ENCODE data around the gene SLC25A23. TPM values are rescaled to one million over a fixed set of nuclear protein-coding genes. Genes with fewer than 3 reads are reported as not detected.

Gene SLC25A23
- total RNA-seq, 2 donors from 2014 or later, result 89.6 to 97.1 TPM

DNA sequence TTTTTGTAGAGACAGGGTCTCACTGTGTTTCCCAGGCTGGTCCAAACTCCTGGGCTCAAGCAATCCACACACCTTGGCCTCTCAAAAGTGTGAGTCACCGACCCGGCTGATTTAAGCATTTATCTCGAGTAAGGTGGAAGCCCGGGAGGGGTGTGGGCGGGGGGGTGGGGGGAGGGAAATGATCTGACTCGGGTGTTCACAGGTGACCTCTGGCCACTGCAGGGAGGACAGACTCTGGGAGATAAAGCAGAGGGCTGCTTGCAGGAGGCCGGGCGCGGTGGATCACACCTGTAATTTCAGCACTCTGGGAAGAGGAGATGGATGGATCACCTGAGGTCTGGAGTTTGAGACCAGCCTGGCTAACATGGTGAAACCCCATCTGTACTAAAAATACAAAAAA, 14.1 kb upstream of the SLC25A23 start:
- Histone ChIP-seq H3K4me1 (ENCODE audit: control insufficient read depth in 1 of 2, low read depth in 2 of 2) (peaks cover 0 to 12% of the 10 kb centered on the region in 2 donors), H3K27me3 (replicated peaks; ENCODE audit: insufficient read depth) (no peaks in the 10 kb centered on the region), H3K4me3 (no peak overlapping the region), H3K36me3 (no peaks in the 10 kb centered on the region), H3K27ac (no peak overlapping the region), H3K9me3 (no peaks in the 10 kb centered on the region)
- TF ChIP-seq, protein P1, sequence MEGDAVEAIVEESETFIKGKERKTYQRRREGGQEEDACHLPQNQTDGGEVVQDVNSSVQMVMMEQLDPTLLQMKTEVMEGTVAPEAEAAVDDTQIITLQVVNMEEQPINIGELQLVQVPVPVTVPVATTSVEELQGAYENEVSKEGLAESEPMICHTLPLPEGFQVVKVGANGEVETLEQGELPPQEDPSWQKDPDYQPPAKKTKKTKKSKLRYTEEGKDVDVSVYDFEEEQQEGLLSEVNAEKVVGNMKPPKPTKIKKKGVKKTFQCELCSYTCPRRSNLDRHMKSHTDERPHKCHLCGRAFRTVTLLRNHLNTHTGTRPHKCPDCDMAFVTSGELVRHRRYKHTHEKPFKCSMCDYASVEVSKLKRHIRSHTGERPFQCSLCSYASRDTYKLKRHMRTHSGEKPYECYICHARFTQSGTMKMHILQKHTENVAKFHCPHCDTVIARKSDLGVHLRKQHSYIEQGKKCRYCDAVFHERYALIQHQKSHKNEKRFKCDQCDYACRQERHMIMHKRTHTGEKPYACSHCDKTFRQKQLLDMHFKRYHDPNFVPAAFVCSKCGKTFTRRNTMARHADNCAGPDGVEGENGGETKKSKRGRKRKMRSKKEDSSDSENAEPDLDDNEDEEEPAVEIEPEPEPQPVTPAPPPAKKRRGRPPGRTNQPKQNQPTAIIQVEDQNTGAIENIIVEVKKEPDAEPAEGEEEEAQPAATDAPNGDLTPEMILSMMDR (IDR thresholded peaks at IDR 0.05), result no peak
- DNase-seq (ENCODE audit: low spot score) (no peak), ATAC-seq (ENCODE audit: insufficient number of reproducible peaks, low FRiP score, low read depth) (no peak)

DNA sequence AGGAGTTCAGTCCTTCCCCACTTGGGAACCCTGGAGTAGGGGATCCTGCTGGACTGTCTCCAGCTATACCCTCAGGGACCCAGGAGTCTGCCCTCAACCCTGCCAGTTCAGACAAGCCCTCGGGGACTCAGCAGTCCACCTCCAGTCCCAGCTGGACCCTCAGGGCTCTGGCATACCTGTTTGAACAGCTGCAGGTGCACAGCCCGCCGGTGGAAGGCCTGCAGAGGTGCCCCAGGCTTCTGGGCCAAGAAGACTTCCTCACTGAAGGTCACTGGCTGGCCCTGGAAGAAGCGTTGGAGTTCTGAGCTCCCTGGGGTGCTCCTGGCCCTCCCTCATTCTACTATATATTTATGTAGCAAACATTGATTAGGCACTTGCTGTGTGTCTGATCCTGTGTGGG, 13.1 kb upstream of the SLC25A23 start:
- H3K4me3 ChIP-seq, result no peak overlapping the region
- H3K27ac ChIP-seq, result no peak overlapping the region
- TF ChIP-seq, protein P1 (IDR thresholded peaks at IDR 0.05), result no peak
- H3K9me3 ChIP-seq, result no peaks in the 10 kb centered on the region
- no peaks in the 10 kb centered on the region for H3K27me3 ChIP-seq (replicated peaks; ENCODE audit: insufficient read depth)
- ATAC-seq (ENCODE audit: insufficient number of reproducible peaks, low FRiP score, low read depth), result no peak
- H3K4me1 ChIP-seq (ENCODE audit: control insufficient read depth in 1 of 2, low read depth in 2 of 2), result peaks cover 0 to 12% of the 10 kb centered on the region in 2 donors
- no peaks in the 10 kb centered on the region for H3K36me3 ChIP-seq
- no peak for DNase-seq (ENCODE audit: low spot score)

DNA sequence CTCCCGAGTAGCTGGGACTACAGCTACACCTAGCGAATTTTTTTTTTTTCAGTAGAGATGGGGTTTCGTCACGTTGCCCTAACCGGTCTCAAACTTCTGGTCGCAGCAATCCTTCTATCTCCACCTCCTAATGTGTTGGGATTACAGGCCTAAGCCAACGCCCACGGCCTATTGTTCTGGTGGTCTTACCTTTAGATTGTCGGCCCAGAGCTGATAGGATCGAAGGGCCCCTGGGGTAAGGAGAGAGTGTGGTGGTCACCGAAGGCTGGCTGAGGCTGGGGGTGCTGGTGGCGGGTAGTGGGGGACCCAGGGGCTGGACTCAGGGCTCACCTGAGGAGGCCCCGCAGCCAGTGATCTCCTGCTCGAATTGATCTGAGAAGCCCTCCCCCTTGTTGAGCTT, 11.5 kb upstream of the SLC25A23 start:
- DNase-seq (ENCODE audit: low spot score) (no peak), ATAC-seq (ENCODE audit: insufficient number of reproducible peaks, low FRiP score, low read depth) (no peak)
- TF ChIP-seq, protein P1 (IDR thresholded peaks at IDR 0.05), result no peak
- no peaks in the 10 kb centered on the region for H3K9me3 ChIP-seq
- H3K27me3 ChIP-seq (replicated peaks; ENCODE audit: insufficient read depth), result no peaks in the 10 kb centered on the region
- peaks cover 0 to 4% of the 10 kb centered on the region in 2 donors for H3K4me1 ChIP-seq (ENCODE audit: control insufficient read depth in 1 of 2, low read depth in 2 of 2)
- no peak overlapping the region for H3K27ac ChIP-seq
- H3K4me3 ChIP-seq, result no peak overlapping the region
- no peaks in the 10 kb centered on the region for H3K36me3 ChIP-seq

DNA sequence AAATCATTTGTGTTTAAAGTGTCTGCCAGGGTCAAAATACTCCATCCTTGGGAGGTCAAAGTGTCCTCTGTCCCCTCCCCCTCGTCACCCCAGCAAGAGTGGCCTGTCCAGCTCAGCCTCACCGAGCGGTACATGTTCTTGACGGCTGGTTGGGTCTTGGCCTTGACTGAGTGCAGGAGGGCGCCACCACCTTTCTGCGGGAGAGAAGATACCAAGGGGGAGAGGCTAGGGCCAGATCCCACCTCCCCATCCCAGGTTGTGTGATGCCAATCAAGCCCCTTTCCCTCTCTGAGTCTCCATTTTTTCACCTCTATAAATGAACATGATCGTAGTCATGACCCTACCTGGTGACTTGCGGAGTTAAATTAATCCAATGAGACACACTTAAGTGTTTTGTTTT, 10.6 kb upstream of the SLC25A23 start:
- DNase-seq (ENCODE audit: low spot score), result no peak
- H3K4me1 ChIP-seq (ENCODE audit: control insufficient read depth in 1 of 2, low read depth in 2 of 2), result no peaks in the 10 kb centered on the region
- no peak overlapping the region for H3K27ac ChIP-seq
- no peak overlapping the region for H3K4me3 ChIP-seq
- H3K9me3 ChIP-seq, result no peaks in the 10 kb centered on the region
- no peak for ATAC-seq (ENCODE audit: insufficient number of reproducible peaks, low FRiP score, low read depth)
- TF ChIP-seq, protein P1 (IDR thresholded peaks at IDR 0.05), result no peak
- no peaks in the 10 kb centered on the region for H3K27me3 ChIP-seq (replicated peaks; ENCODE audit: insufficient read depth)
- no peaks in the 10 kb centered on the region for H3K36me3 ChIP-seq

DNA sequence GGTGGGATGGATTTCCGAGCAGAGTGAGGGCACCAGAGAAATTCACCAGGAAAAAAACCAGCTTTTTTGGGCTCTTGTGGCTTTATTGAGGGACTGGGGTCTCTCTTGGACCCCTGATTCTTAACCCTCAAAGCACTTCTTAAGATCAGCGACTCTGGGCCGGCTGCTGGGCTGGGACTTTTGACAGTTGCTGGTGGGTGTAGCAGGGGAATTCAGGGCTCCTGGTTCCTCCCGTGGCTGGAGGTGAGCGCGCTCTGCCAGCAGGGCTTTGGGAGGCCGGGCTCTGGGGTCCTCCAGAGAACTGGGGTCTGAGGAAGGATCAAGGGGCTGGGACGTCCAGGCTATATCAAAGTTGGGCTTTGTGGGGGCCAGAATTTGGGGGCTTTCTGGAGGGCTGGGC, 7.8 kb upstream of the SLC25A23 start:
- Histone ChIP-seq H3K27me3 (replicated peaks; ENCODE audit: insufficient read depth) (no peaks in the 10 kb centered on the region), H3K4me1 (ENCODE audit: control insufficient read depth in 1 of 2, low read depth in 2 of 2) (no peaks in the 10 kb centered on the region), H3K9me3 (no peaks in the 10 kb centered on the region), H3K4me3 (no peak overlapping the region), H3K36me3 (no peaks in the 10 kb centered on the region), H3K27ac (no peak overlapping the region)
- no peak for DNase-seq (ENCODE audit: low spot score)
- ATAC-seq (ENCODE audit: insufficient number of reproducible peaks, low FRiP score, low read depth), result no peak
- TF ChIP-seq, protein P1 (IDR thresholded peaks at IDR 0.05), result no peak
